Loucy (cell line): Measurements from ENCODE around the gene LRRFIP1.

ENCODE experiments used
- CTCF ChIP-seq: fragments of 200-600 bp; sonication (generic); conservative IDR thresholded peaks from 2 replicates; pipeline ENCODE4 v1.5.1; 2014; ENCODE audit warnings: mild to moderate bottlenecking, antibody characterized with exemption, low read length
- EZH2phosphoT487 ChIP-seq: fragments of 200-600 bp; IDR thresholded peaks from 2 replicates; pipeline ENCODE4 v1.6.1; 2018; ENCODE audit warnings: antibody characterized with exemption, mild to moderate bottlenecking, moderate library complexity, borderline replicate concordance

GRCh38 chr2:237718277-237718634 is 90.9 kb downstream of the LRRFIP1 start:
- TF ChIP-seq CTCF (no peak), EZH2phosphoT487 (no peak)
